Activated T-cell treated with anti-CD3 and anti-CD28 coated beads, Interleukin-2, amount 50 U/mL, for 4 hours (primary cell): ENCODE data around the gene RAP1GAP. TPM values are rescaled to one million over a fixed set of nuclear protein-coding genes. Genes with fewer than 3 reads are reported as not detected.

Experiments
- ATAC-seq, 2 donors: fragments of 200-7000 bp; cut with Tn5 transposase; one replicate each; pipeline ENCODE4 v1.10.0; 2021
- DNase-seq: peaks from one replicate; pipeline ENCODE4 v3.0.0-alpha.2; 2020
- H3K27me3 Mint-ChIP-seq: one replicate; pipeline ENCODE4 v1.8.0; 2021; ENCODE audit warnings: low read depth, mixed read lengths
- H3K36me3 Mint-ChIP-seq: one replicate; pipeline ENCODE4 v1.8.0; 2022; ENCODE audit warnings: mixed read lengths; ENCODE audit not compliant: insufficient read depth
- H3K4me1 Mint-ChIP-seq: one replicate; pipeline ENCODE4 v1.8.0; 2021; ENCODE audit warnings: low read depth, mixed read lengths
- H3K4me3 Mint-ChIP-seq: one replicate; pipeline ENCODE4 v1.8.0; 2021; ENCODE audit warnings: mild to moderate bottlenecking, moderate library complexity, mixed read lengths
- H3K9me3 Mint-ChIP-seq: one replicate; pipeline ENCODE4 v1.8.0; 2021; ENCODE audit warnings: mixed read lengths
- total RNA-seq, 3 donors: library from RNA; stranded (reverse); gene quantifications; one replicate each; pipeline ENCODE4 v1.2.1, GENCODE V29; 2021

The RAP1GAP gene
- total RNA-seq, 3 donors from 2014 or later = 0.46 to 1.4 (median 1.2) TPM

DNA sequence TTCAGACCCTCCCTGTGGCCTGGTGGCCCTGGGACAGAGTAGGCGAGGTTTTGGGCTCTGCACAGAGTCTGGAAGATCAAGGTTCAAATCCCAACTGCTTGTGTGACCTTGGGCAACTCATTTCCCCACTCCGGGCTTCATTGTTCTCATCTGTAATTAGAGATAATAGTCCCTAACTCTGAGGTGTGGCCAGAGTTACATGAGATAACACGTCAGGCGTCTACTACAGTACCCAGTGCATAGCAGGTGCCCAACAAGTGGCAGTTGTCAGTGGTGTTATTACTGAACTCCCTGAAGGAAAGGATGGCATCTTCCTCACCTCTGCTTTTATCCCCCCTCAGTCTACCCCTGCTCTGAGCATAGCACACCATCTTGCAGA lies 20.8 kb downstream of the RAP1GAP start:
- no peaks in the 10 kb centered on the region for H3K36me3 Mint-ChIP-seq
- peaks cover 13% of the 10 kb centered on the region for H3K4me1 Mint-ChIP-seq
- no peak for ATAC-seq
- no peak overlapping the region for H3K4me3 Mint-ChIP-seq
- peaks cover 37% of the 10 kb centered on the region for H3K27me3 Mint-ChIP-seq
- DNase-seq = no peak
- H3K9me3 Mint-ChIP-seq = no peaks in the 10 kb centered on the region

DNA sequence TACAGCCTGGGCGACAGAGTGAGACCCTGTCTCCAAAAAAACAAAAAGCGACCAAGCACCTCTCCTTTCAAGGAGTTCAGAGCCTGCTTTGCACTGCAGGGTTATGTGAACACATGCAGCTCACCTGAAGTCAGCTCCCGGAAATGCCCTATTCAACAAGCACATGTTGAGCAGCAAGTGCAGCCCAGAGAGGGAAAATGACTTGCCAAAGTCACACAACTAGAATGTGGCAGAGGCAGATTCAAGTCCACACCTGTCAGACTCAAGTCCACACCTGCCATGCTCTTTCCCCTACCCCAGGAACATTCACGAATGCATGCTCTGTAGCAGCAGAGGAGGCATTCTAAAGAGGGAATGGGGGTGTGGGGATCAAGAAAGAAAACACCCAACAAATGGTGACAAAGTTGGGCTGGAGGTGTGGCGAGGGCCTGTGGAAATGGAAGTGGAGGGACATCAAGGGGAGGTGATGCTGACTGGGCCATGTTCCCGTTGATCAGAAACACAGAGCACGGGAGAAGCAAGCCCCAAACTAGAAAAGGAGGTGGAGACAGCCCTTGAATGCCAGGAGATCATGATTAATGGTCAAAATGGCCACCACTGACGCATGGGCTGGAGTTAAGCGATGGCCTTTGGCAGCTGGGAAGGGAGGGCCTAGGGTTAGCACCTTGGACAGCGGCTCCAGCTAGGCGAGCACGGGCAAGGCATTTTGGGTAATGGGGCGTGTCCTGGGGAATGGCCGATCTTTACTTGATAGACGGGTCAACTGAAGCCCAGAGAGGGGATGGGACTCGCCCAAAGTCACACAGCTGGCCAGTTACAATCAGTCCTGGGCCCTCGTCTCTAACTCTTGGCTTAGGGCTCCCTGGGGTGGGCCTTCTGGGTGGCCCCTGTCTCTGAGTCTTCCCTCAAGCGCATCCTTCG lies 21.5 kb downstream of the RAP1GAP start:
- Mint-ChIP-seq H3K9me3 (no peaks in the 10 kb centered on the region), H3K36me3 (no peaks in the 10 kb centered on the region), H3K27me3 (peaks cover 41% of the 10 kb centered on the region), H3K4me1 (peaks cover 13% of the 10 kb centered on the region), H3K4me3 (no peak overlapping the region)
- ATAC-seq = no peak
- no peak for DNase-seq

- H3K4me3 Mint-ChIP-seq = no peak overlapping the region
- H3K9me3 Mint-ChIP-seq = no peaks in the 10 kb centered on the region
- H3K36me3 Mint-ChIP-seq = no peaks in the 10 kb centered on the region
- H3K27me3 Mint-ChIP-seq = peaks cover 50% of the 10 kb centered on the region
- DNase-seq = no peak
- ATAC-seq = no peak
- H3K4me1 Mint-ChIP-seq = no peaks in the 10 kb centered on the region
Observed at GRCh38 chr1:21645550-21645949, 23.6 kb downstream of the RAP1GAP start.

- no peaks in the 10 kb centered on the region for H3K4me1 Mint-ChIP-seq
- H3K36me3 Mint-ChIP-seq = no peaks in the 10 kb centered on the region
- peaks cover 50% of the 10 kb centered on the region for H3K27me3 Mint-ChIP-seq
- no peak for DNase-seq
- no peaks in the 10 kb centered on the region for H3K9me3 Mint-ChIP-seq
- H3K4me3 Mint-ChIP-seq = no peak overlapping the region
- ATAC-seq = no peak
Observed at GRCh38 chr1:21644906-21645305, 24.3 kb downstream of the RAP1GAP start.

DNA sequence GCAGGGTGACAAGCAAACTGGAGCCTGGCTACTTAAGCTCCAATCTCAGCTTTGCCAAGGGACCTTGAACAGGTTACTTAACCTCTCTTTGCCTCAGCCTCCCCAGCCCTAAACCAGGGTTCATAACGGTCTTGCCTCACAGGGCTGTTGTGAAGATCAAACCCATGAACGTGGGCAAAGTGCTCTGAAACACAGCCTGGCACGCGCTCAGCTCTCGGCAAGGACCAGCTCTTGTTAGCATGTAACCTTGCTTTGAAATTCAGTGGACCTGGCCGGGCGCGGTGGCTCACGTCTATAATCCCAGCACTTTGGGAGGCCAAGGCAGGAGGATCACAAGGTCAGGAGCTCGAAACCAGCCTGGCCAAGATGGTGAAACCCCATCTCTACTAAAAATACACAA lies 24.8 kb downstream of the RAP1GAP start:
- peaks cover 48% of the 10 kb centered on the region for H3K27me3 Mint-ChIP-seq
- H3K4me3 Mint-ChIP-seq = no peak overlapping the region
- no peaks in the 10 kb centered on the region for H3K4me1 Mint-ChIP-seq
- no peaks in the 10 kb centered on the region for H3K36me3 Mint-ChIP-seq
- DNase-seq (no peak), ATAC-seq (no peak)
- H3K9me3 Mint-ChIP-seq = no peaks in the 10 kb centered on the region

DNA sequence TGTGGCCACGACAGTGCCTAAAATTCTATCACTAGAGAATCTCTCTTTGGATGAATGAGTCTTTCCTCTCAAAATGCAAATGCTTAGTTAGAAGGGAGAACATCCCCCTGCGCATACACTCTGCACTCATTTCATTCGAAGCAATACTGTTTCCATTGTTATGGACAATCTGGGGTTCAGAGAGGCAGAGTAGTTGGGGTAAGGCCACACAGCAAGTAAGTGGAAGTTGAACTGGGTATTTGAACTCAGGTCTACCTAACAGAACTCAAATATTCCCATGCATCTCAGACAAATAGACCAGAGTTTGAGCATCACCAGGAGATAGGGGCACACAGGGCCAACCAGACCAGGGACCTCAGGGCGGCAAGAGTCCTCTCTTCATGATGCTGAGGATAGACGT lies 25.5 kb downstream of the RAP1GAP start:
- H3K4me3 Mint-ChIP-seq = no peak overlapping the region
- no peaks in the 10 kb centered on the region for H3K36me3 Mint-ChIP-seq
- H3K9me3 Mint-ChIP-seq = no peaks in the 10 kb centered on the region
- peaks cover 1% of the 10 kb centered on the region for H3K4me1 Mint-ChIP-seq
- ATAC-seq = no peak
- peaks cover 47% of the 10 kb centered on the region for H3K27me3 Mint-ChIP-seq
- no peak for DNase-seq

GRCh38 chr1:21641967-21642739 lies 27.0 kb downstream of the RAP1GAP start:
- DNase-seq (no peak), ATAC-seq (no peak)
- H3K27me3 Mint-ChIP-seq = peaks cover 42% of the 10 kb centered on the region

DNA sequence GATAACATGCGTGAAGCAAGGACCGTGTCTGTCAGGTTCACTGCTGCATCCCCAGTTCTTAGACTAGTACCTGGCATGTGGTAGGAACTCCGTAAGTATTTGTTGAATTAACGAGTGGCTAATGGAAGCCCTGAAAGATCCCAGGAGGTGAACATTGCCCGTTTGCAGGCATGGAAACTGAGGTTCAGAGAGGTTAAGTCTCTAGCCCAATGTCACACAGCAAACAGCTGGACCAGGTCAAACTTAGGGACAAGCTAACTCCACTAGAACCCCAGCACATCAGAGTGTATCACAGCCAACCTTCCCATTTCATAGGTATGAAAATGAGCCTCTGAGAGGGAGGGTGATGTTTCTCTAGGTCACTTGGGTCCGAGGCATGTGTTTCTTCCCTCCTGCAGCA lies 27.6 kb downstream of the RAP1GAP start:
- no peaks in the 10 kb centered on the region for H3K9me3 Mint-ChIP-seq
- H3K27me3 Mint-ChIP-seq = peaks cover 35% of the 10 kb centered on the region
- ATAC-seq (no peak), DNase-seq (no peak)
- no peaks in the 10 kb centered on the region for H3K36me3 Mint-ChIP-seq
- H3K4me3 Mint-ChIP-seq = no peak overlapping the region
- peaks cover 4% of the 10 kb centered on the region for H3K4me1 Mint-ChIP-seq

More at GRCh38 chr1:21641967-21642739, 27.0 kb downstream of the RAP1GAP start:
- peaks cover 4% of the 10 kb centered on the region for H3K4me1 Mint-ChIP-seq
- H3K36me3 Mint-ChIP-seq = no peaks in the 10 kb centered on the region
- no peak overlapping the region for H3K4me3 Mint-ChIP-seq
- no peaks in the 10 kb centered on the region for H3K9me3 Mint-ChIP-seq

- ATAC-seq = no peak
- no peak for DNase-seq
Observed at GRCh38 chr1:21641076-21641475, 28.1 kb downstream of the RAP1GAP start.

GRCh38 chr1:21640653-21641052 lies 28.5 kb downstream of the RAP1GAP start:
- no peak overlapping the region for H3K4me3 Mint-ChIP-seq
- H3K9me3 Mint-ChIP-seq = no peaks in the 10 kb centered on the region
- H3K27me3 Mint-ChIP-seq = peaks cover 28% of the 10 kb centered on the region
- no peaks in the 10 kb centered on the region for H3K36me3 Mint-ChIP-seq
- ATAC-seq (no peak), DNase-seq (no peak)
- peaks cover 4% of the 10 kb centered on the region for H3K4me1 Mint-ChIP-seq

More at GRCh38 chr1:21641076-21641475, 28.1 kb downstream of the RAP1GAP start:
- peaks cover 31% of the 10 kb centered on the region for H3K27me3 Mint-ChIP-seq
- no peaks in the 10 kb centered on the region for H3K36me3 Mint-ChIP-seq
- no peaks in the 10 kb centered on the region for H3K9me3 Mint-ChIP-seq
- H3K4me3 Mint-ChIP-seq = no peak overlapping the region
- H3K4me1 Mint-ChIP-seq = peaks cover 4% of the 10 kb centered on the region

DNA sequence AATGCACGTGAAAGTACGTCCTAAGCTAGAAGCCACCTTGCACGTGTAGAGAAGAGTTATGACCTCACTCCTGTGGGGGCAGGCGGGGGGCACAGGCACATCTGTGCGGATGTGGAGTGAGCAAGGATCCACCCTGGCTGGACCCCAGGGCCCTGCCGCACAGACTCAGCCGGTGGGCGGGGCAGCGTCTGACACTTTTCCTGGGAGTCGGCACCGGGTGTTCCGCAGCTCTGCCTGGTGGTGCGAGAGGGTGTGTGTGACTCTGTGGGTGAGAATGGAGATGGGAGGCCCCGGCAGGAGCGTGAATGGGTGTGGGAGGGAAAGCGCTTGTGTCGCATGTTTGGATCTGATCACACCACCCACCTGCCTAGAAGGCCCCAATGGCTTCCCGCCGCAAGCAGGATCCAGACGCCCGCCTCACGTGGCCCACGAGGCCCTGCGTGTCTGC lies 29.5 kb downstream of the RAP1GAP start:
- DNase-seq (no peak), ATAC-seq (no peak)
- Mint-ChIP-seq H3K4me3 (no peak overlapping the region), H3K27me3 (peaks cover 28% of the 10 kb centered on the region), H3K9me3 (no peaks in the 10 kb centered on the region), H3K36me3 (no peaks in the 10 kb centered on the region), H3K4me1 (peaks cover 4% of the 10 kb centered on the region)

GRCh38 chr1:21638531-21639341 lies 30.4 kb downstream of the RAP1GAP start:
- Mint-ChIP-seq H3K9me3 (no peaks in the 10 kb centered on the region), H3K27me3 (peaks cover 22% of the 10 kb centered on the region), H3K36me3 (no peaks in the 10 kb centered on the region), H3K4me3 (no peak overlapping the region), H3K4me1 (peaks cover 4% of the 10 kb centered on the region)
- no peak for DNase-seq
- peak; percentile 53 to 69 for ATAC-seq

- no peaks in the 10 kb centered on the region for H3K36me3 Mint-ChIP-seq
- DNase-seq (no peak), ATAC-seq (no peak)
- peaks cover 4% of the 10 kb centered on the region for H3K4me1 Mint-ChIP-seq
- no peak overlapping the region for H3K4me3 Mint-ChIP-seq
- peaks cover 17% of the 10 kb centered on the region for H3K27me3 Mint-ChIP-seq
- H3K9me3 Mint-ChIP-seq = no peaks in the 10 kb centered on the region
Observed at GRCh38 chr1:21637514-21637913, 31.6 kb downstream of the RAP1GAP start.

GRCh38 chr1:21636029-21636428 lies 33.1 kb downstream of the RAP1GAP start:
- Mint-ChIP-seq H3K9me3 (no peaks in the 10 kb centered on the region), H3K4me1 (peaks cover 4% of the 10 kb centered on the region), H3K4me3 (no peak overlapping the region), H3K36me3 (no peaks in the 10 kb centered on the region), H3K27me3 (peaks cover 13% of the 10 kb centered on the region)
- DNase-seq = no peak
- ATAC-seq = no peak
